Skin of body (tissue), 2 donors: ENCODE measurements around the gene SPOCK1. TPM values are rescaled to one million over a fixed set of nuclear protein-coding genes. Genes with fewer than 3 reads are reported as not detected.

Experiments used
- DNase-seq: peaks from one replicate; lab custom pipeline; 2025; lab: John Stamatoyannopoulos, UW
- total RNA-seq: library from RNA; depleted of rRNA; stranded (reverse); fragments of >200 nt; gene quantifications from one replicate; pipeline ENCODE4 v1.2.3, GENCODE V29; 2014

The SPOCK1 gene
- total RNA-seq, 1 donor from 2014 or later = 7.0 TPM

DNA sequence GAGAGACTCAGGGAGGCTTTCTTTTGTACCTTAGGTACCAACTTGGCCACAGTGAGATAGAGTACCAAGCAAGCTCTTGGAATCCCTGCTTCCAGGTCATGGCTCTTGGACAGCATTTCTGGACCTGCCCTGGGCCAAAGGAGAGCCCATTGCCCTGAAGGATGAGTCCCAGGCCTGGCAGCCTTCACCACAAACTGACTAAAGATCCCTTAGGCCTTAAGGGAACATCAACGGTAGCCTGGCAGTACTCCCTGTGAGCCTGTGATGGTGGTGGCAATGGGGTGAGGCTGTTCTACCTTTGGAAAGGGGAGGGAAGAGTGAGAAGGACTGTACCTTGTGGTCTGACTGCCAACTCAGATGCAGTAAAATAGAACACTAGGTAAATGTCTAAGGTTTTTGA, 334.6 kb downstream of the SPOCK1 start:
- DNase-seq = no peak

DNA sequence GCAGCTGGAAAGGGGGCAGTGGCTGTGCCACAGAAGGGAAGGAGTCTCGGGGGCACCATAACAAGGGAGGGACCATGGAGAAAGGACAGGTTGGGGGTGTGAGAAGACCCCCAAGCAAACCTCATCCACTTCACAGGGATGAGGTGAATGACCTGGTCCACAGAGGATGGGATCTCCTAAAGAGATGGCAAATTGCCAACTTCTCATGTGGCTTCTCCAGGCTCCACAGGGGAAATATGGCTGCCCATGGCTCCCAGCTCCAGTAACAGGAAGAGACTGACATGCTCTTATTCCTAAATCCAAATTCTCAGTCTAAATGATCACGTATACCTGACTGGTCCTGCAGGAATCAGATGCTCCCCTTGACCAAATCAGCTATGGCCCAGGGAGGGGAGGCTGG, 340.4 kb downstream of the SPOCK1 start:
- DNase-seq = no peak

DNA sequence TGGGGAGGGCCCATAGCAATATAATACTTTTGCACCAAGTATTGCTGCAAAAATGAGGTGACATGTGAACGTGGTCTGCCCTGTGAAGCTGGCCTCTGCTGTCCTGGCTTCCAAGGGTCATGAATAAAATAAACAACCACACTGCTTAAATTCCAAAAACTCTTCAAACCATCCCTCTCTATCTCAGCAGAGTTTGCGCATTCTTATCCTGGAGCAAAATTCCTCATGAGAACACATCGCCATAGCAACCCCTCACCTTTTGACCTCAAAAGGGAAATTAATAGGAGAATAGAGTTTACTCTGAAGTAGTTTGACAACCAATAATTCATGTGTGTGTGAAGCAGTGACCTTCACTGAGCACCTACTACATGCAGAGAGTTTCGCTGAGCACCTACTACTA, 342.9 kb downstream of the SPOCK1 start:
- no peak for DNase-seq

DNA sequence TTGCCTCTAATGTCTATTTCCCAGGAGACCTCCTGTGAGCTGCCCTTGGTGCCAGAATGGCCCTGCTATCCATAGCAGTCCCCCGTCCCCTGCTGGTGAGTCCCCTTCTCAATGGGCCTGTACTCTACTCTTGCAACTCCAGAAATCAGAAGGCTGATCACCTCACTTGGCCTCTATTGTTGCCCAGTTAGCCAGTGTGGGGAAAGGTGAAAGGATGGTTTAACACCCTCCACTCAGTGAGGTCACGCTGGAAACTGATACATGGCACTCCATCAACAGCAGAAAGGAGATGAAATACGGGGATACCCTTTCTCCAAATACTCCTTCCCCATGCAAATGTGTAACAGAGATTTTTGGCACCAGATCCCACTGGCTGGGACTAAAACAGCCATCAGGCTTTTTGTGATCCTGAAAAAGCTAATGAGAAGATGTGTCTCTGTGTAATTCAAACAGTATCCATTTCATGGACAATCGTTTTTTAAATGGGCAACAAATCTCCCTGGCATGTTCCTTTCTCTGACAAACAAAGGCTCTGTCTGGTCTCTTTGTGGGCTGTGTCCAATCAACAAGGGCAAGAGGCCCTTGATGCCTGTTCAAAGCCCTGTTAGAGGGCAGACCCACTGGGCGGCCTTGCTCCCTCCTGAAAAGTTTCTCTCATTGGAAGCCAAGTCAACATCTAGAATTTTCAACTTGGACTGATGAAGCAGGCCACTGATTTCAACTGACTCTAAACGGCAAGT, 343.7 kb downstream of the SPOCK1 start:
- DNase-seq = no peak

DNA sequence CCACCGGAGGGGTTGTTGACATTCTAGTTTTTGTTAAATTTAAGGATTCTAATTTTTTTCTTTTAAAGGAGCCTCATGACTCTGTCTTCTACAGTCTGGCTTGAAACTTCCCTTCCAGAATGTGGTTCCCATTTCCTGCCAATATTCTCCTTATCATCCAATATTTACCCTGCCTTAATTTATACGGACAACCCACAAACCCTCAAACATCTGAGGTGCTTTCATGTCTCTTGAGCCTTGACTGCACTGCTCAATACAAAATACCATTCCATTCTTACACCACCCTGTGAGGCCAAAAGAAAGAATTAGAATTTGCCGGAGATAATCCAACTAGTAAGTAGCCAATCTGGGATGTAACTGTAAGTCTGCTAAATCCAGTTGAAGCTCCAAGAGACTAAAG, 346.5 kb downstream of the SPOCK1 start:
- DNase-seq = no peak

DNA sequence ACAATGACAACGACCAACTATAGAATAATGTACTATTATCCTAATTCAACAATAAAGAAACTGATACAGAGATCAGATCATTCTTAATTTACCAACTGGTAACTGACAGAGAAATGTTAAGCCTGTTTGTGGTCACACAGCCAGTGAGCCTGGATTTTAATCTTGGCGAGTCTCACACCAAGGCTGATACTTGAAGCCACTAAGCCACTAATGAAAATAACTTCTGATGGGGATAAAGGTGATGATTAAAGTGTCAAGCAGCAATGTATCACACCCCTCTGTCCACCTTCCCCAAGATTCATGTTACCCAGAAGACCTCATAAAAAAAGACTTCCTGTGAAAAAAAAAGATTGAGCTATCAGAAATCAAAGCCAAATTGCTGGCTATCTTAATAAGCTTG, 350.5 kb downstream of the SPOCK1 start:
- DNase-seq = no peak

DNA sequence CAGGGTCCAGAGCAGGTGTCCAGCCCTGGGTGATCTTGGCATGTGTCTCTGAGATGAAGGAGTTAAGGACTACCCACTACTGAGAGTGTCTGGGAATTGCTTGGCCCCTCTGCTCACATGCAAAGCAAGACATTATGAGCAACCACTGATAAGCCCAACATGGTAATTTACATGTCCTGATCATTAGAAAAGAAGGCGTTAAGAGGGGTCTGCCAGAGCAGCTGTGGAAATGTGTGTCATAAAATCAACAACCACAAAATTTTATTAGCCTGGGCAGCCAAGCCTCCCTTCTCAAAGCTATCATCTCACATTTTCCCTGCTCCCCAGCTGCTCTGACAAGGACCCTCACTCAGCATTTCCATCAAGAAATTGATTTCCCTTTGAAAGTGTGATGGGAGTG, 351.0 kb downstream of the SPOCK1 start:
- no peak for DNase-seq

DNA sequence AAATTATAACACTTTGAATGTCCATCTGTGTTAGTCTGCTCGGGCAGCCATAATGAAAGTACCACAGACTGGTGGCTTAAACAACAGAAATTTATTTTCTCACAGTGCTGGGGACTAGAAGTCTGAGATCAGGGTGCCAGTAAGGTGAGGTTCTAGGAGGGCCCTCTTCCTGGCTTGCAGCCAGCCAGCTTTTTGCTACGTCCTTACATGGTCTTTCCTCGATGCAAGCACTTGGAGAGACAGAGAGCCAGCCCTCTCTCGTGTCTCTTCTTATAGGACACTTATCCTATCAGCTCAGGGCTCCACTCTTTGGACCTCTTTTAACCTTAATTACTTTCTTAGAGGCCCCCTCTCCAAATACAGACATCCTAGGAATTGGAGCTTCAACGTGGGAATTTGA, 351.8 kb downstream of the SPOCK1 start:
- DNase-seq = no peak

DNA sequence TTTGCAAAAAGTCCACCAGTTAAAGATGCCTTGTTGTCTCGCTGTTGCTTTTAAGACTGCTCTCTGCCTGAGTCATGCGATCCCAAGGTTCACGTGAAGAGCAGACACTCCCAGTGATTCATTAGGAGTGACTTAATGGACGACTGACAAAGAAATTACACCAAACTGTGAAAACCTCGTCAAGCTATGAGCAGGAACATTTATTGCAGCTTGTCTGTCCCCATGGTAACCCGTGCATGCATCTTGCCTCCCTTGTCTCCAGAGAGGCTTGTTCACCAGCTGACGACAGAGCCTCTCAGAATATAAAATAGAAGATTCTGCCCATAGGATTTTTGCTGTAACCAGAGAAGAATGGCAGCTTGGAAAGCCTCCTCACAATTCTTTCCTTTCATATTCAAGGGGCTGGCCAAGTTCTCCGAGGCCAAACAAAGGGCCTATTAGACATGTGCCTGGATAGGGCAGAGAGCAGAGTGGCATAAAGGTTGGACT, 352.7 kb downstream of the SPOCK1 start:
- peak; percentile 82 for DNase-seq

DNA sequence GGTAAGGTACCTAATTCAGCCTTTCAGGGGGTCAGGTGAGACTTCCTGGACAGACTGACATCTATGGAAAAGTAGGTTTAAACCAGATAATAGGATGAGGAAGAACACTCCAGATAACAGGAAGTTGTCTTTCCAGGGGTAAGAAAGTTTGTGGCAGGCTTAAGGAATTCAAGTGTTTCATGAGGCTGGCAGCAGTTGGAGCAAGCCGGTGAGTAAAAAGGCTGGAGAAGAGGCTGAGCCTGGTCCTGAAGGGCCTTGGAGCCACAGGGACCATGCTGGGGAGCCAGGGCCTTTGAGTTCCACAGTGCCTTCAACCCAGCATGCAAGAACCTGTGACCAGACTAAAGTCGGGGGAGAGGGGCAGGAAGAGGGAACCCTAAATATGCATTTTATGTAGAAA, 353.4 kb downstream of the SPOCK1 start:
- no peak for DNase-seq

DNA sequence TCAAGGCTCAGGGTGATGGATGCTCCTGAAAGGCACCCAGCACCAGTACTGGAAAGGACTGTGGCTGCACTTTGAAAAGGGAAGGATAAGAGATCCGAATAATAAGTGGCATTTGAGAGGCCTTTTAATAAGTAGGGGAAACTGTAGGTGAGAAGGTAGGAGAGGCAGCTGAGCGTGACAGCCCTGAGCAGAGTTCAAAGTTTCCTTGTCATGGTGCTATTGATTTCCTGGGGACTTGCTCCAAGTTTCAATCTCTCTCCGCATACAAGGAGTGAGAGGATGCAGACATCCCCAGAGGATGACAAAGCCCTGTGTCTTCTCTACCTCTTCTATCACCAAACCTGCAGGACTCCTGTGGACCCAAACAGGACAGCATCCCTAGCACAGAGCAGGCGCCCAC, 354.5 kb downstream of the SPOCK1 start:
- DNase-seq = no peak

DNA sequence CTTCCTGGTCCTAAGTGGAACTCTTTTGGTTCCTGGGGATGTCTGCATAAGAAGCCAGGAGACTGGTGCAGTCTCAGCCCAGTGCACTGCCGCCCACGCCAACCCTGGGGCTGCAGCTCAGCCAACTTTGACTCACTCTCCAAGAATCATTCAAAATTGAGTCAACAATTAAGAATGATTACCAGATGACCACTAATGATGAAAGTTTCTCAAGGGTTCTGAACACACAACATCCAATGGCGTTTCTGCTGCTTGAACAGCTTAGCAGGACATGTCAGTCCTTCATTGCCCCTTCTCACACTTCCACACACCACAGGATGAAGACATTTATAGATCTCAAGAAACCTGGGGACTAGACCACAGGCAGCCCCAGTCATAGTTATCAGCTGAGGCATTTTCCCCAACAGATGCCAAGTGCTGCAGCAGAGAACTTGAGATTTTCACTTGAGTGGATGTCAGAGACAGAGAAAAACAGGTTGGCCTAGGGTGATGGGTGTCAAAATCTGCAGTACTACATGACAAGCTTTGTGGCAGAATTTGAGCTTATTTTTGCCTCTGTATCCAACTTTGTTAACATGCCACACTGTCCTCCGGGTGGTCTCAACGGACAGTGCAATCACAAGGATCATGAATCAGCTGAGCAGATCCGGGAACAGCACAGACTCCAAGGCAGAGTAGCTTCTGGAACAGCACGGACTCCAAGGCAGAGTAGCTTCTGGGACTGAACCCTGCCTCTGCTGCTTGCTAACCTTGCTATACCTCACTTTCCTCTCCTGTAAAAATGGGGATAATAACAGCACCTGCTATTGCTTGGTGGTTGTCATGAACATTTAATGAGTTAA, 356.1 kb downstream of the SPOCK1 start:
- no peak for DNase-seq

DNA sequence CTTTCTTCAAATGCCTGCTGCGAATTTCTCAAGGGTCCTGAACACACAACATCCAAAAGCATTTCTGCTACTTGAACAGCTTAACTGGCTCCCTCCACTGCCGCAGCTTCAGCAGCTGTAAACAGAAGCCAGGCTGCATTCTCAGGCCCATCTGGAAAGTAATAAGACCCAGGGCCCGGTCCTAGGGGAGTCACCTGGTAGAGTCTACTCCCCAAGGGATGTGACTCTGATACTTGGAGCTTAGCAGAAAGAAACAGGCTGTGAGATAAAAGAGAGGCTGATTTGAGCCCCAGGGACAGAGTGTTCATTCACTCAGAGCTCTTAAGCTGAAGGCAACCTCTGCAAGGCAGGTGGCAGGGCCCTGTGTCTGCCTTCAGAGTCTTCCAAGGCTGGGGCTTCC, 356.8 kb downstream of the SPOCK1 start:
- no peak for DNase-seq

DNA sequence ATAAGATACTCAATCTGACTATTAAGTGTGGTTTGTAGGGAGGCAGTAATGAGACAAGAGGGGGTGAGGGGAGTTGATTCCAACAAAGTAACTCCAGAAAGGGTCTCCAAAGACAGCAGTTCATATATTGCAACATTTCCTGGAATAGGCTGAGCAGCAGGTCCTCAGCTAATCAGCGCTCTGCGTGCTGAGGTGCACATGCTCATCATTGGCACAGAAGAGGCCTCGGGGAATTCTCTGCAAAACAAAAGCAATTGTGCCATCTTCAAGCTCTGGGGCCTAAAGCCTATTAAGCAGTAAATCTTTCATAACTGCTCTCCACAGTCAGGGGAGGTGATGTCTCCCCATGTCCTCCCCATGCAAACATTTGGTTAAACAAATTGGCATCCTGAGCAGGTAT, 357.3 kb downstream of the SPOCK1 start:
- no peak for DNase-seq

DNA sequence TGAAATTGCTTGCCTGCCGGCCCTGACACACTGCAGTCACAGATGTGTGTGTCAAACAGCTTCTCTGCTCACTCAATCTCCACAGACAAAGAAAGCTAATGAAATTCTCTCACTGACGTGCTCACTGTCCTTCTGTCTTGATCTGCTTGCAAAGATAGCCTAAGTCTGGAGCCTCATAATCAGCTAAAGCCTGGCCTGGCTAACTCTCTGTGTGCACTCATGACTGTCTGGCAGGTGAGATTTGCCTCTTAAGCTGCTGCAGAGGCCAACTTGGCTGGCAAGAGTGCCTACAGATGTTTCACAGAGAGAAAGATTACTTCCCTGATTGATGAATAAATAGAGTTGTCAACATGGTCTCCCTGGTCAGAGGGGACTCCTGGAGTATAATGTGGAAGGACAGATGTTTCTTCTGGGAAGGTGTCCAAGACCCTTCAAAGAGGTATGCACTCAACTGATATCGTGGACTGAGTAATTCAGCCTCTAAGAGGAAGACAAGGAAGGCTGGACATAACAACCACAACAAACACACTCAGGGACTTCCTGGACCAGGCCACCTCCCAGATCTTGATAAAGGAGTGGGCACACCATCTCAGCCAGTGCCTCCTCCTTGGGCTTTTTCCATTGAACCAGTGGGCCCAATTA, 362.0 kb downstream of the SPOCK1 start:
- no peak for DNase-seq

DNA sequence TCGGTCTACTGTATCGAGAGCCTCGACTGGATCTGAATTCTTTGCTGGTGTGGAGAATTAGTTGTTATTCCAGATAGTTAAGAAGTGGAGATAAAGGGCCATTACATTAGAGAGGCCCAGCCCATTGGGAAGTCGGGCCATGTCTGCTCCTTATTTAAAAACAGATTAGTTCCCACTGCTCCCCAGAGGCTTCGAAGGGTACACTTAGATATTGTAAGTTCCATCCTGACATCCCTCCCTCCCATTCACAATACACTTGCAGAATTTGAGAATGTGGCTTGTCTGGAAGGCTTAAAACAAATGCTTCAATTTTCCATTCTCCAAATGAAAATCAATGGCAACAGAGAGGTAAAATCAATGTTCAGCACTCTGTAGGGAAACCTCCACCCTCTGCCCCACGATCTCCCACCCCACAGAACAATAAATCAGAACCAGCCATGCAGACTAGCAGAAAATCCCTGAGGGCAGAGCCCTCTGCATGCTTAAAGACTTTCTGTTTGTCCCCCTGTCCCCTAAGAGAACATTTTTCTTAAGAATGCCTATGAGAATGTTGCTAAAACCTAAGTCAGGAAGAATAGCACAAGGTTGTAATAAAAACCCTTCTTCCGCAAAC, 364.1 kb downstream of the SPOCK1 start:
- DNase-seq = no peak

DNA sequence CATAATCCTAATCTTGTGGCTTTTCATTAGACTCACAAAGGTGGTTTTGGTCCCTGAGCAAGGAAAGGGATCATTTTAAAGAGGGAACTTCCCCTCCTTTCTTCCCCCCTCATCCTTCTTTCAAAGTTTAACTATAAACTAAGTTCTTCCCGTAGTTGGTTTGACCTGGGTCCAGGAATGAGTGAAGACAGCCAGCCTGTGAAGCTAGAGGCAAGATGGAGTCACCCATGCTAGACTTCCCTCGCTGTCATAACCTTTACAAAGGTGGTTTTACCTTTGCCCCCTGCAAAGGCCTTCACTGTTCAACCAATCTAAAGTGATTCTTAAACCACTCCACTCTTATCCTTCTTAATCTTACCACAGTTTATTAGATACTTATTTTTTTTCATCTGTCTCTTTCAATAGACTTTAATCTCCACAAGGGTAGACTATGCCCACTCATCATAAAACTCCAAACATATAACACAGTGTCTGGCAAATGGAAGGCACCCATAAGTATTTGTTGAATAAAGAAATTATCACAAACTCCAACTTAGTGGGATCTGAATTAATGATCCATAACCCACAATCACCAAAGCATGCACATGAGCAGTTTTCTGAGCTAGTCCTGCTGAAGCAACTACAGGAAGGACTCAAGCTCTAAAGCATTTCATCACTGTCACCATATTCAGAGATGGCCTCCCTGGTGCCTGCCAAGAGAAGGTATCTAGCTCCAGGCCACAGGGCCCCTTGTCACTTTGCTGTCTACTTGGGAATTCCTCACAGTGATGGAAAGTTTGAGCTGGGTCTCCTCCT, 369.0 kb downstream of the SPOCK1 start:
- DNase-seq = no peak

DNA sequence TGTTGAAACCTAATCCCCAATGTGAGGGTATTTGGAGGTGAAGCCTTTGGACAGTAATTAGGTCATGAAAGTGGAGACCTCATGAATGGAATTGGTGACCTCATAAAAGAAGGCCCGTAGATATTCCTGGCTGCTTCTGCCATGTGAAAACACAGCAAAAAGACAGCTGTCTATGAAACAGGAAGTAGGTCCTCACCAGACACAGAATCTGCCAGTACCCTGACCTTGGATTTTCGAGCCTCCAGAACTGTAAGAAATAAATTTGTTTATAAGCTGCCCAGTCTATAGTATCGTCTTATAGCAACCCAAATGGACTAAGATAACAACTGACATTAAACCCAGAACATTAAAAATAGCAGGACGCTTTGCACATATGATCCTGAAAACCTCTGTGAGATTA, 371.1 kb downstream of the SPOCK1 start:
- no peak for DNase-seq

DNA sequence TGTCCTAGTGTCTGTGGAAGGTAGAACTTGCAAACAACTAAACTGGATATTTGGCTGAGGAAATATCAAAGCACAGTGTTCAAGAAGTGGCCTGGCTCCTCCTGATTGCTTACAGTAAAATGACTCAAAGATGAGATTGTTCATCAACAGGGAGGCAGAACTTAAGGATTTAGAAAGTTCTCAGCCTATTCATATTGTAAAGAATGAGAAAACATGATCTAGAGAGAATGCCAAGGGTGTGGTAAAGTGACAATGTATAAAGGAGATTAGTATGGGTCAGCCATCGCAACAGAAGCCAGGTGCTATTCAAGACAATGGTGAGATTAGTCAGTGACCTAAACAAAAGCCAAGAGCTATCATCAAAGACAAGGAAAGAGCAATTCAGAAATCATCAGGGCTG, 372.3 kb downstream of the SPOCK1 start:
- DNase-seq = no peak

DNA sequence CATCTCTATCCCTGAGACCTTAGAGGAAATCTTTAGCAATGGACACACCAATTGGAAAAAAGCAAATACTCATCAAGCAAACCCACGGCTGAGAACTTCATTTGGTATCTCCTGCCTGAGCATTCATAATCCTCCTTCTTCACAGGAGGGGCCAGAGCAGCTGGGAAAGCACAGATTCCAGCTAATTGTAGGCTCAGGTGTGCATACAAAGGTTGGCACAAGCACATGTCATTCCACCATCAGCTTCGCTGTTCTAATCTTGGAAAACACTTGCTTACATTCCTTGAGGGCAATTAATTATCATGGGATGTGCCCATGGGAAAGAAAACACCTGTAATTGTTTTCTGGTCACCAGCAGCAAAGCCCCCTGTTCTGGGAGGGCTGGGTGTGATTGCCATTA, 376.6 kb downstream of the SPOCK1 start:
- no peak for DNase-seq

DNA sequence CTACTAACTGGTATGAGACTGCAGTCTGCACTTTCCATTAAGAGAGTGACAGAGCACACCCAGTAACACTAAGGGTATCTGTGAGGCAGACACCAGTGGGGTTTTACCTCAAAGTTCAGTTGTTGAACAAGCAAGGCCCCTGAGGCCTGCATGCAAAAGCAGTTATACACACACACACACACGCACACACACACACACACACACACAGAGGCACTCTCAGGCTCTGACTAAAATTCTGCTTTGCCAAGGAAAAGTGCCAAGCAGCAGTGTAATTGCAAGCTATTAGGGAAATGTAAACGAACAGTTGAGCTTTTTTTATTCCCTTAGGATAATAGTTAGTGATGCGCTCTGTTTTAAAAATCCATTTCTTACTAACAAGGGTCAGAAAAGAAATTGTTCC, 377.1 kb downstream of the SPOCK1 start:
- DNase-seq = no peak
